ENCODE results near the gene USH1G.

DNA sequence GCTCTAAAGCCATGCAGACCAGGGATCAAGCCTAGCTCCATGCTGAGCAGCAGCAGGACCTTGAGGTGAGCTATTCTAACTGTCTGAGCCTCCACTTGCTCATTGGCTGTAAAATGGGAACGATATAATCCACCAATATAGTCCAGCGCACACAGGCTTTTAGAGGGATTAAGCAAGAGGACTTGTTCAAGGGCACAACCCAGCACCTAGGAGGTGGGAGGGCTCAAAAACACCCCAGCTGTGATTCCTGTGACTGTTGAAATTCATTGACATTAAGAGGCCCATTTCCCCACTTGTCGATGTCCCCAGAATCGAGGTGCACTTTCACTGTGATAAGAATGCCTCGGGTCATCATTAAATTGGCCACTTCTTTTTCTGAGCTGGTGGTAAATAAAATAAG is 4.1 kb downstream of the USH1G start:
- no peak for TF ChIP-seq EZH2 (IDR thresholded peaks at IDR 0.05; ENCODE audit: borderline replicate concordance)
- TF ChIP-seq, protein P1, sequence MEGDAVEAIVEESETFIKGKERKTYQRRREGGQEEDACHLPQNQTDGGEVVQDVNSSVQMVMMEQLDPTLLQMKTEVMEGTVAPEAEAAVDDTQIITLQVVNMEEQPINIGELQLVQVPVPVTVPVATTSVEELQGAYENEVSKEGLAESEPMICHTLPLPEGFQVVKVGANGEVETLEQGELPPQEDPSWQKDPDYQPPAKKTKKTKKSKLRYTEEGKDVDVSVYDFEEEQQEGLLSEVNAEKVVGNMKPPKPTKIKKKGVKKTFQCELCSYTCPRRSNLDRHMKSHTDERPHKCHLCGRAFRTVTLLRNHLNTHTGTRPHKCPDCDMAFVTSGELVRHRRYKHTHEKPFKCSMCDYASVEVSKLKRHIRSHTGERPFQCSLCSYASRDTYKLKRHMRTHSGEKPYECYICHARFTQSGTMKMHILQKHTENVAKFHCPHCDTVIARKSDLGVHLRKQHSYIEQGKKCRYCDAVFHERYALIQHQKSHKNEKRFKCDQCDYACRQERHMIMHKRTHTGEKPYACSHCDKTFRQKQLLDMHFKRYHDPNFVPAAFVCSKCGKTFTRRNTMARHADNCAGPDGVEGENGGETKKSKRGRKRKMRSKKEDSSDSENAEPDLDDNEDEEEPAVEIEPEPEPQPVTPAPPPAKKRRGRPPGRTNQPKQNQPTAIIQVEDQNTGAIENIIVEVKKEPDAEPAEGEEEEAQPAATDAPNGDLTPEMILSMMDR (IDR thresholded peaks at IDR 0.05; ENCODE audit: poor library complexity), result no peak

All from hepatocyte (in vitro differentiated cells).